H7 (cell line): ENCODE results near the gene PDGFA. TPM values are rescaled to one million over a fixed set of nuclear protein-coding genes. Genes with fewer than 3 reads are reported as not detected.

Experiments
- DNase-seq: peaks from one replicate; pipeline ENCODE4 v3.0.0; 2012
- H3K27me3 ChIP-seq: 2 replicates; pipeline ENCODE4 v1.6.0; 2011; ENCODE audit warnings: mild to moderate bottlenecking, low read length; ENCODE audit not compliant: control insufficient read depth, insufficient read depth
- H3K36me3 ChIP-seq: replicated peaks from 2 replicates; pipeline ENCODE4 v1.5.1; 2011; ENCODE audit warnings: low read length; ENCODE audit not compliant: control insufficient read depth, insufficient read depth
- H3K4me3 ChIP-seq: 2 replicates; pipeline ENCODE4 v1.5.1; 2011; ENCODE audit warnings: low read depth, mild to moderate bottlenecking, control low read depth, low read length, moderate library complexity; ENCODE audit not compliant: insufficient read depth
- total RNA-seq: library from RNA; depleted of rRNA; stranded (reverse); fragments of >200 nt; shearing (Covaris generic); gene quantifications from 2 replicates; pipeline ENCODE4 v1.2.3, GENCODE V29; 2014

Gene PDGFA
- total RNA-seq, 1 experiment from 2014 or later: 149 TPM

- no peak overlapping the region for H3K4me3 ChIP-seq
- no peaks in the 10 kb centered on the region for H3K36me3 ChIP-seq
- H3K27me3 ChIP-seq: no peaks in the 10 kb centered on the region
Measured at GRCh38 chr7:534075-534474, 14.4 kb upstream of the PDGFA start.

GRCh38 chr7:533266-533665 is 13.6 kb upstream of the PDGFA start:
- Histone ChIP-seq H3K36me3 (no peaks in the 10 kb centered on the region), H3K4me3 (no peak overlapping the region), H3K27me3 (no peaks in the 10 kb centered on the region)
- no peak for DNase-seq

More at GRCh38 chr7:534075-534474, 14.4 kb upstream of the PDGFA start:
- DNase-seq: no peak

- no peak overlapping the region for H3K4me3 ChIP-seq
- DNase-seq: no peak
- no peaks in the 10 kb centered on the region for H3K27me3 ChIP-seq
- H3K36me3 ChIP-seq: no peaks in the 10 kb centered on the region
Measured at GRCh38 chr7:532379-533143, 12.9 kb upstream of the PDGFA start.

- Histone ChIP-seq H3K27me3 (no peaks in the 10 kb centered on the region), H3K36me3 (no peaks in the 10 kb centered on the region), H3K4me3 (no peak overlapping the region)
- no peak for DNase-seq
Measured at GRCh38 chr7:531777-532176, 12.1 kb upstream of the PDGFA start.

GRCh38 chr7:528451-528850 is 8.8 kb upstream of the PDGFA start:
- DNase-seq: no peak
- H3K27me3 ChIP-seq: peaks cover 4% of the 10 kb centered on the region; the same call in 1 of the 2 replicates
- H3K36me3 ChIP-seq: no peaks in the 10 kb centered on the region
- no peak overlapping the region for H3K4me3 ChIP-seq

- no peak overlapping the region for H3K4me3 ChIP-seq
- no peak for DNase-seq
- H3K27me3 ChIP-seq: peaks cover 12% of the 10 kb centered on the region
- H3K36me3 ChIP-seq: no peaks in the 10 kb centered on the region
Measured at GRCh38 chr7:527723-528122, 8.1 kb upstream of the PDGFA start.

GRCh38 chr7:526460-527034 is 6.9 kb upstream of the PDGFA start:
- no peaks in the 10 kb centered on the region for H3K36me3 ChIP-seq
- peaks cover 23% of the 10 kb centered on the region for H3K27me3 ChIP-seq
- H3K4me3 ChIP-seq: no peak overlapping the region
- DNase-seq: no peak

GRCh38 chr7:525740-526139 is 6.1 kb upstream of the PDGFA start:
- DNase-seq: no peak
- peaks cover 31% of the 10 kb centered on the region for H3K27me3 ChIP-seq
- no peak overlapping the region for H3K4me3 ChIP-seq
- no peaks in the 10 kb centered on the region for H3K36me3 ChIP-seq

GRCh38 chr7:524800-525199 is 5.2 kb upstream of the PDGFA start:
- Histone ChIP-seq H3K36me3 (no peaks in the 10 kb centered on the region), H3K27me3 (peaks cover 36% of the 10 kb centered on the region), H3K4me3 (no peak overlapping the region)
- DNase-seq: no peak

GRCh38 chr7:523347-524336 is 4.0 kb upstream of the PDGFA start:
- Histone ChIP-seq H3K36me3 (no peaks in the 10 kb centered on the region), H3K27me3 (peaks cover 36% of the 10 kb centered on the region), H3K4me3 (no peak overlapping the region)
- no peak for DNase-seq

GRCh38 chr7:522951-523314 is 3.3 kb upstream of the PDGFA start:
- Histone ChIP-seq H3K36me3 (no peaks in the 10 kb centered on the region), H3K4me3 (peak overlapping the region; percentile 83; the same call in 1 of the 2 replicates), H3K27me3 (peaks cover 36% of the 10 kb centered on the region)
- DNase-seq: no peak

GRCh38 chr7:522071-522950 is 2.7 kb upstream of the PDGFA start:
- peak overlapping the region; percentile 83 for H3K4me3 ChIP-seq
- H3K27me3 ChIP-seq: peaks cover 38% of the 10 kb centered on the region
- H3K36me3 ChIP-seq: no peaks in the 10 kb centered on the region
- DNase-seq: peak; percentile 89

- peak; percentile 84 for DNase-seq
- H3K27me3 ChIP-seq: peaks cover 45% of the 10 kb centered on the region
Measured at GRCh38 chr7:521221-522070, 1.8 kb upstream of the PDGFA start.

More at GRCh38 chr7:521221-522070, 1.8 kb upstream of the PDGFA start:
- Histone ChIP-seq H3K36me3 (no peaks in the 10 kb centered on the region), H3K4me3 (peak overlapping the region; percentile 83)
